Hindlimb muscle (tissue), 1 donor: ENCODE results near the gene CTAG1A. TPM values are rescaled to one million over a fixed set of nuclear protein-coding genes. Genes with fewer than 3 reads are reported as not detected.
"Not testable (repeated sequence)": the region's sequence is repeated elsewhere in the genome, so short reads cannot be mapped to it uniquely, and the experiment has no call there.

Source experiments
- DNase-seq: peaks from one replicate; pipeline ENCODE4 v3.0.0-alpha.2; 2013
- polyA plus RNA-seq: library from polyadenylated mRNA; unstranded; fragments of 120-200 nt; gene quantifications from one replicate; pipeline ENCODE4 v1.2.1, GENCODE V29; 2013; ENCODE audit not compliant: insufficient read length

Gene CTAG1A
- polyA plus RNA-seq, 1 donor: not detected

DNA sequence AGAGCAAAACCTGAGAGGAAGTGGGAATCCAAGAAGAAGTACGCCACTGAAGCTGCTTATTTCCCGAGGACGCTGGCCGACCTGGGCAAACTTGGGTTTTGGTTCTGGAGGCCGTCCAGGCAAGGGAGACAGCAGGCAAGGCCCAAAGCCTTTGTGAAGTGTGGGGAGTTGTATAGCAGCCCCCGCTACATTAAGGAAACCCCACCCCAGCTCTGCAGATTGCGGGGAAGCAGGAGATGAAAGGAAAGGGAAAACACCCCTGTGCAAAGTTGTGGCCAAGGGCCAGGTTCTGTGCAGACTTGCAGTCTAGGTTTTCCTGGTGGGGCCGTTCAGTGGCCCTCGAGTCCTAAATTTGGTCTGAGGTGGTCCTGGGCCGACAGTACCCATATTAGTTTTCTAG is 11.9 kb upstream of the CTAG1A start:
- not testable (repeated sequence) for DNase-seq

- DNase-seq: not testable (repeated sequence)
Measured at GRCh38 chrX:154575076-154575475, 9.9 kb upstream of the CTAG1A start.

GRCh38 chrX:154582994-154583393 is 1.9 kb upstream of the CTAG1A start:
- not testable (repeated sequence) for DNase-seq

GRCh38 chrX:154590415-154590814 is 5.5 kb downstream of the CTAG1A start:
- not testable (repeated sequence) for DNase-seq

DNA sequence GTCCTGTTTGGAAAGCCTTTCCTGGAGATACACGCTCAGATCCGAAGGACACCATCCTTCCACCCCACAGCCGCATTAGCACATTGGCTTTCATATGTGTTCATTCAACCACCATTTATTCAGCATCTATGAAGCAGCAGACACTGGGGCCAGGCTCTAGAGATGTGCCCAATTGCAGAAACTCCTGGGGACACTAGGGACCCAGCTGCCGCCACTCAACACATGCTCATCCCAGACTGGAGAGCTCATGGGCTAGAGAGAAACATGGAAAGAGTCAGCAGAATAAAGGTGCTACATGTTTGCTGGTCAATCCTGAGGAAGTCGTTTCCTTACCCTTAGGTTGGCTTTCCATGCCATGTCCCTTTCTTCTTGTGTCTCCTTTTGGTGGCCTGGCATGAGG is 7.6 kb downstream of the CTAG1A start:
- no peak for DNase-seq

DNA sequence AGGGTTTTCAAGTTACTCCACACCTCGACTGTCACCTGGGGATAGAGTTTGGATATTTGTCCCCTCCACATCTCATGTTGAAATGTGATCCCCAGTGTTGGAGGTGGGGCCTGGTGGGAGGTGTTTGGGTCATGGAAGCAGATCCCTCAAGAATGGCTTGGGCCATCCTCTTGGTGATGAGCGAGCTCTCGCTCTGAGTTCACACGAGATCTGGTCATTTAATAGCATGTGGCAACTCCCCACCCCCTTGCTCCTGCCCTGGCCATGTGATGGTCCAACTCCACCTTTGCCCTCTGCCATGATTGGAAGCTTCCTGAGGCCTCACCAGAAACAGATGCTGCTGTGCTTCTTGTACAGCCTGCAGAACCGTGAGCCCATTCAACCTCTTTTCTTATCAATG is 8.3 kb downstream of the CTAG1A start:
- no peak for DNase-seq

DNA sequence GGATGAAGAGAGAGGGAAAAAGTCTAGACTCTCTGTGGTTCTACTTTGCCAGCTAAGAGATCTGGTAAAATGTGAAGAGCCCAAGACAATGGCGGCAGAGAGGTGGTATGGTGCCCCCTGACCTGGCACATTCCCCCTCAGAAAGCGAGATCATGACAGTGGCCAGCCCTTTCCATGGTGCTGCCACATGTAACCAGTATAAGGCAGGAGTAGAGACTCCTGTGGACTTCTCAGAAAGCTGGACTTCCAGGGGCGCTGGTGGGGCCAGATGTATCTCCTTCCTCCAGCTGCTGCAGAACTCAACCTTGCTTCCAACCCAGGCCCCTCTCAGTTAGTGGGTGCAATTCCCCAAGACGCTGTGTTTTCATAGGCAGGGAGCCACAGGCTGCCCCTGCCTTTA is 9.6 kb downstream of the CTAG1A start:
- DNase-seq: no peak

- no peak for DNase-seq
Measured at GRCh38 chrX:154595559-154596249, 10.8 kb downstream of the CTAG1A start.

DNA sequence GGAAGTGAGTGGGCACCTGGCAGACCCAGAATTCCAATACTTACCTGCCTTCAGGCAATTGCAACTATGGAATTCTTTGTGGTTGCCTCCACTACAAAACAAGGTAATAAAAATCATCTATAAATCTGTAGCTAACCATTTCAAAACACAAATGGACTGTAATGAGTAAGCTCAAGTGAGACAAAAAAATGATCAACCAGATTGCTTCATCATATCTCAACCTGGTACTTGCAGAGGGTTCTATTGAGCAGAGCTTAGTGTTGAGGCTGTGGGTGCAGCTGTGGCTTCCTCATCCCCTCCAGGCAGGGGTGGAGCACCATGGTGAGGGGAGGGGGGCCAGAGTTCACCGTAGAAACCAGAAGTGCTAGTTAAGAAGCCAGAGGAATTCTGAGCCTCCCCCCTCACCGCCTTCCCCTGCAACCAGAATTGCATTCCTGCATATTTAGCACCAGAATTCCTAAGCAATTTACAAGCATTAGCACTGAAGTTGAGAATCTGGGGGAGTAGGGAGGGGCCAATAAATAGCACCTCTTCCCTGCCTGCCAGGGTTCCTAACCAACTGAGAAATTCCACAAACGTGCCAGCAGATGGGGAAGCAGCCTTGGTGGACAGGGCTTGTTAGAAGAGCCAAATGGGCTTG is 11.5 kb downstream of the CTAG1A start:
- no peak for DNase-seq

- no peak for DNase-seq
Measured at GRCh38 chrX:154597221-154597620, 12.3 kb downstream of the CTAG1A start.

GRCh38 chrX:154598656-154599055 is 13.7 kb downstream of the CTAG1A start:
- DNase-seq: no peak

- no peak for DNase-seq
Measured at GRCh38 chrX:154599531-154599930, 14.6 kb downstream of the CTAG1A start.

GRCh38 chrX:154600759-154601374 is 15.9 kb downstream of the CTAG1A start:
- no peak for DNase-seq

DNA sequence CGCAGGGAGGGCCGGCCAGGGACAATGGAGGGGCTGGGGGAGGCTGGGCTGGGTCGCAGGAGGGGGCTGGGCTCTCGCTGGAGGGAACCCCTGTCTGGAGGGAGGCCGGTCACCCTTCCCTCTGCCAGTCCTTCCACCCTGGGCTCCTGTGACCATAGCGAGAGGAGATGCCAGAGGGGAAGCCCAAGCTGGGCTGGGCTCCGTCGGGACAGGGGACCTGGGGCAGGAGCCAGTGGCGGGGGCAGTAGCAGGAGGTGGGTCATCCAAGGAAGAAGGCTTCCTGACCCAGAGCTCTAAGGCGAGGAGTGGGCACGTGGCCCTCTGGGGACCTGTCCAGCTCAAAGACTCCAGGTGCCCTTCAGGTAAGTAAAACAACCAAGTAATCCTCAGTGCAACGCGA is 17.3 kb downstream of the CTAG1A start:
- no peak for DNase-seq

GRCh38 chrX:154602766-154603437 is 18.0 kb downstream of the CTAG1A start:
- no peak for DNase-seq

- DNase-seq: peak; percentile 16
Measured at GRCh38 chrX:154603438-154604430, 18.8 kb downstream of the CTAG1A start.

DNA sequence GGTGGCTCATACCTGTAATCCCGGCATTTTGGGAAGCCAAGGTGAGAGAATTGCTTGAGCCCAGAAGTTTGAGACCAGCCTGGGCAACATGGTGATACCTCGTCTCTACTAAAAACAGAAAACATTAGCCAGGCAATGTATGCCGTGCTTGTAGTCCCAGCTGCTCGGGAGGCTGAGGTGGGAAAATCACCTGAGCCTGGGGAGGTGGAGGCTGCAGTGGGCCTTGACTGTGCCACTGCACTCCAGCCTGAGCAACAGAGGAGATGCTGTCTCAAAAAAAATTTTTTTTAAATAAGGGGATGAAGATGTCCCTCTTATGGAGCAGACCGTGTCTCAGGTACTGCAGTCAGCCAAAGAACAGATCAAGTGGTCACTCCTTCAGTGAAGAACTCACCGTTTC is 20.6 kb downstream of the CTAG1A start:
- no peak for DNase-seq

- no peak for DNase-seq
Measured at GRCh38 chrX:154607370-154607769, 22.4 kb downstream of the CTAG1A start.

- not testable (repeated sequence) for DNase-seq
Measured at GRCh38 chrX:154607976-154608375, 23.0 kb downstream of the CTAG1A start.

GRCh38 chrX:154608823-154609222 is 23.9 kb downstream of the CTAG1A start:
- not testable (repeated sequence) for DNase-seq

GRCh38 chrX:154611146-154611545 is 26.2 kb downstream of the CTAG1A start:
- DNase-seq: not testable (repeated sequence)

- not testable (repeated sequence) for DNase-seq
Measured at GRCh38 chrX:154613586-154613985, 28.7 kb downstream of the CTAG1A start.
